Thoracic aorta (tissue), 2 donors: Measurements from ENCODE around the gene GNPTG. TPM values are rescaled to one million over a fixed set of nuclear protein-coding genes. Genes with fewer than 3 reads are reported as not detected.

Experiments used
- ATAC-seq: fragments of 150-250 bp; one replicate; pipeline ENCODE4 v1.8.0; 2017; ENCODE audit warnings: low read depth; ENCODE audit not compliant: insufficient number of reproducible peaks, low FRiP score
- DNase-seq: peaks from one replicate; pipeline ENCODE4 v3.0.0-alpha.2; 2020; ENCODE audit warnings: low spot score
- H3K27ac ChIP-seq, 2 donors: fragments of 200-600 bp; sonication (generic); 1 replicate in 1 of 2; 2 replicates in 1 of 2; pipeline ENCODE4 v1.5.1; 2016; ENCODE audit warnings: mild to moderate bottlenecking in 2 of 2, moderate library complexity in 2 of 2
- H3K27me3 ChIP-seq: fragments of 200-600 bp; sonication (generic); replicated peaks from 2 replicates; pipeline ENCODE4 v1.6.0; 2016; ENCODE audit warnings: mild to moderate bottlenecking; ENCODE audit not compliant: insufficient read depth
- H3K36me3 ChIP-seq: fragments of 200-600 bp; sonication (generic); one replicate; pipeline ENCODE4 v1.5.1; 2016
- H3K4me1 ChIP-seq, 2 donors: fragments of 200-600 bp; sonication (generic); 1 replicate in 1 of 2; 2 replicates in 1 of 2; pipeline versions ENCODE4 v1.5.1 to v1.6.0; 2016; ENCODE audit warnings: low read depth in 2 of 2, mild to moderate bottlenecking in 1 of 2; ENCODE audit not compliant: control insufficient read depth in 1 of 2
- H3K4me3 ChIP-seq: fragments of 200-600 bp; sonication (generic); 2 replicates; pipeline ENCODE4 v1.5.1; 2016; ENCODE audit warnings: mild to moderate bottlenecking
- H3K9me3 ChIP-seq: fragments of 200-600 bp; sonication (generic); 2 replicates; pipeline ENCODE4 v1.5.1; 2016
- total RNA-seq, 2 donors: library from RNA; depleted of rRNA; stranded (reverse); fragments of >200 nt; gene quantifications; one replicate each; pipeline versions ENCODE4 v1.1.0 to v1.2.3, GENCODE V29; 2016
- TF ChIP-seq, protein P1 (sequence below): fragments of 200-600 bp; sonication (generic); IDR thresholded peaks from one replicate; pipeline ENCODE4 v1.5.1; 2019; ENCODE audit warnings: antibody characterized with exemption

GNPTG gene
- total RNA-seq, 2 donors from 2014 or later: 67.9 to 69.7 TPM

DNA sequence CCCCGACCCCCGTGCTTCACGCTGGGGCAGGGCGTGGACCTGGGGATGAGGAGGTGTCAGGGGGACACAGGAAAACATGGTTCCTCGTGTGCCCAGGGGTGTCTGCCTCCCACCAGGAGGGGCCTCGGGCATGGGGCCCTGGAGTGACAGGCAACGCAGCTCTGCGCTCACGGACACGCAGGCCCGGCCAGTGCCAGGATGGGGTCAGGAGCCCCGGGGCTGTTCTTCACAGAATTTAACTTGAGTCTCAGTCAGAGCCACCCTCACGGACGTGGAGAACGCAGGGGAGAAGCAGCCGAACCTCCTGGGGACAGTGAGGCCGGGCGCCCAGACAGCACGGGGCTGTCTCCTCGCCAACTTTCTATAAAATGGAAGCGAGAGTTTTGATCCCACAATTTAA is 46.0 kb downstream of the GNPTG start:
- Histone ChIP-seq H3K4me3 (no peak overlapping the region), H3K27ac (no peak overlapping the region), H3K9me3 (no peaks in the 10 kb centered on the region), H3K4me1 (no peaks in the 10 kb centered on the region), H3K36me3 (peaks cover 61% of the 10 kb centered on the region), H3K27me3 (no peaks in the 10 kb centered on the region)
- no peak for DNase-seq
- ATAC-seq: no peak
- TF ChIP-seq, protein P1, sequence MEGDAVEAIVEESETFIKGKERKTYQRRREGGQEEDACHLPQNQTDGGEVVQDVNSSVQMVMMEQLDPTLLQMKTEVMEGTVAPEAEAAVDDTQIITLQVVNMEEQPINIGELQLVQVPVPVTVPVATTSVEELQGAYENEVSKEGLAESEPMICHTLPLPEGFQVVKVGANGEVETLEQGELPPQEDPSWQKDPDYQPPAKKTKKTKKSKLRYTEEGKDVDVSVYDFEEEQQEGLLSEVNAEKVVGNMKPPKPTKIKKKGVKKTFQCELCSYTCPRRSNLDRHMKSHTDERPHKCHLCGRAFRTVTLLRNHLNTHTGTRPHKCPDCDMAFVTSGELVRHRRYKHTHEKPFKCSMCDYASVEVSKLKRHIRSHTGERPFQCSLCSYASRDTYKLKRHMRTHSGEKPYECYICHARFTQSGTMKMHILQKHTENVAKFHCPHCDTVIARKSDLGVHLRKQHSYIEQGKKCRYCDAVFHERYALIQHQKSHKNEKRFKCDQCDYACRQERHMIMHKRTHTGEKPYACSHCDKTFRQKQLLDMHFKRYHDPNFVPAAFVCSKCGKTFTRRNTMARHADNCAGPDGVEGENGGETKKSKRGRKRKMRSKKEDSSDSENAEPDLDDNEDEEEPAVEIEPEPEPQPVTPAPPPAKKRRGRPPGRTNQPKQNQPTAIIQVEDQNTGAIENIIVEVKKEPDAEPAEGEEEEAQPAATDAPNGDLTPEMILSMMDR: no peak

DNA sequence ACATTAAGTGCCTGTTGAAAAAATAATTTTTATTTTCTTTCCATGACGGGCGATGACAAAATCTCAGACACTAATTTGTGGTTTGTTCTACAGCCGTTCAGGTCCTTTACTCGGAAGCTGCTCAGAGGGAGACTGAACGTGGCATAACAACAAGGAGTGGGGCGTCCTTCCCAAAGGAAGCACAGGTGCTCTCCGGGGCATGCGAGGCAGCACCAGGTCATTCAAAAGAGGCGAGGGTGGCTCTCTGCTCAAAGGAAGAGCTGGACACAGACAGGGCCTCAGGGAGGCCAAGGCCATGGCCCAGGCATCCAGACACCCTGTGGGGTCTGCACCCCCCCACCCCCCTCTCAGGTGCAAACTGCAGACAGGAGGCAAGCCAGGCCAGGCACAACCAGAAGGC is 46.6 kb downstream of the GNPTG start:
- DNase-seq (no peak), ATAC-seq (no peak)
- Histone ChIP-seq H3K27ac (no peak overlapping the region), H3K27me3 (no peaks in the 10 kb centered on the region), H3K9me3 (no peaks in the 10 kb centered on the region), H3K4me3 (no peak overlapping the region), H3K36me3 (peaks cover 55% of the 10 kb centered on the region), H3K4me1 (no peaks in the 10 kb centered on the region)
- TF ChIP-seq, protein P1: no peak

DNA sequence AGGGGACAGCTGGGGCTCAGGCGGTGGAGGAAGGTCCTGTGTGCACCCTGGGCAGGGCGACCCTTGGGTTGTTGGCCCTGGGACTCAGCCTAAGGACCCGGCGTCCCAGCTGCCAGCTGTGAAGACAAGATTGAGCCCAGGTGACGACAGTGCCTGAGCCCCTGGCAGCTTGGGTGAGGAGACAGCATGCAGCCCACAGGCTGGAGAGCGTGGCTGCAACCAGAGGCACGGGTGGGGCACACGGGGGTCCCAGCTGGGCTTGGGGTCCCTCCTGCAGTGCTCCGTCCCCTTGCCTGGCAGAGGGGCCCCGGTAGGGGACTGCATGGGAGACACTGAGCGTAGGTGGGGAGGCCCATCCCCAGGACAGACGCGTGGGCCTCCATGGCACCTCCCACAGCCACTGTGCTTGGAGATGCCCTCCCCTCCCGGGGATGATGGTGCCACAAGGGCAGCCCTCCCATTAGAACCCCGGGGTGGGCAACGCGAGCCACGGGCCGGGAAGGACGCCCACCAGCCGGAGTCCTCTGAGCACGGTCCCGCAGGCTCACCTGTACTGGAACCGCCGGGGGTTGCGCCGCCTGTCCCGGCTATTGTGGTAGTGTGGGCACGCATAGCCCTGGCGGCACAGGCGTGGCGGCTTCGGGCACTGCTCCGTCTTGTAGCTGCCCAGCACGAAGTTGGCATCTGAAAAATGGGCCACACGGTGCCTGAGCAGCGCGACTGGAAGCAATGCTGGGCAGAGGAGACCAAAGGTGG is 47.3 kb downstream of the GNPTG start:
- no peak for DNase-seq
- no peaks in the 10 kb centered on the region for H3K4me1 ChIP-seq
- H3K9me3 ChIP-seq: no peaks in the 10 kb centered on the region
- ATAC-seq: no peak
- peaks cover 54% of the 10 kb centered on the region for H3K36me3 ChIP-seq
- H3K27ac ChIP-seq: no peak overlapping the region
- H3K27me3 ChIP-seq: no peaks in the 10 kb centered on the region
- TF ChIP-seq, protein P1: no peak
- H3K4me3 ChIP-seq: no peak overlapping the region

DNA sequence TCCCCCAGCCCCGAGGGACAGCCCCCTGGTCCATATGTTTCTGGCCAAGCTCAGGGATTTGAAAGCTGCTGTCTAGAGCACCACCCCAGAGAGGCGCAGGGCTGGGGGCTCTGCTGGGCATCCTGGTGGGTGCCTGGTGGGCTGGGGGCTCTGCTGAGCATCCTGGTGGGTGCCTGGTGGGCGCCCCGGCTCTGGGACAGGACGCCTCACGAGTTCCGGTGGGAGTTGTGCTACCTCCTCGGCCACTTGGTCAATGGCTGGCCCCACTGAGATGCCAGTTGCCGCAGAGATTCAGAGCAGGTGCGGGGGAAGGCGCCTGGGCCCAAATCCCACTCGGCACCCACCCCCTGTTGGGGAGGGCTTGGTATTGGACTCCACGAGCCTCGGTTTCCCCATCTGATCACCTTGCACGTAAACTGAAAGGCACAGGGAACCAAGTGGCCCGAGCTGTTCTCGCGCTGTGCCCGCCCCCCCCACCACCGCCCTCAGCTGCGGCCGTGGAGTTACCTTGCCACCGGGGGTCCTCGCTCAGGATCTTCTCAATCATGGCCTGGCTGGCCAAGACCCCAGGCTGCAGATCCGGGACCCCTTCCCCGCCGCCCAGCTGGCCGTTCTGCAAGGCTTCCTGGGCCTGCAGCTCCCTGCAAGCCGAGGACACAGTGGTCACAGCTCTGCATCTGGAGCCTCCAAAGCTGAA is 49.5 kb downstream of the GNPTG start:
- ATAC-seq (no peak), DNase-seq (no peak)
- no peaks in the 10 kb centered on the region for H3K9me3 ChIP-seq
- H3K27ac ChIP-seq: no peak overlapping the region
- no peaks in the 10 kb centered on the region for H3K27me3 ChIP-seq
- H3K36me3 ChIP-seq: peaks cover 42% of the 10 kb centered on the region
- TF ChIP-seq, protein P1: no peak
- H3K4me3 ChIP-seq: no peak overlapping the region
- H3K4me1 ChIP-seq: no peaks in the 10 kb centered on the region

DNA sequence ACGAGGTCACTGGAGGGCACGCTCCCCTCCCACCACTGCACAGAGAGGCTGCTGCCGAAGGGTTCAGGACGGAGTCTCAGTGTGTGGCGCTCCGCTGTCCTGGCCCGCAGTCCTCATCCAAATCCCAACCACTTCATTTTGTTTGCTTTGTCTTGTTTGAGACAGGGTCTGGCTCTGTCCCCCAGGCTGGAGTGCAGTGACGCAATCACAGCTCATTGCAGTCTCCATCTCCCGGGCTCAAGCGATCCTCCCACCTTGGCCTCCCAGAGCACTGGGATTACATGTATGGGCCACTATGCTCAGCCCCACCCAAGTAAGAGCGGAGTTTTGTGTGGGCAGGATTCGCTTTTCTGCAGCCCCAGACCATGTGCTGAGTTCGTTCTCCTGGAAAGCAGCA is 50.0 kb downstream of the GNPTG start:
- Histone ChIP-seq H3K27ac (no peak overlapping the region), H3K9me3 (no peaks in the 10 kb centered on the region), H3K36me3 (peaks cover 40% of the 10 kb centered on the region), H3K4me1 (no peaks in the 10 kb centered on the region), H3K4me3 (no peak overlapping the region), H3K27me3 (no peaks in the 10 kb centered on the region)
- DNase-seq (no peak), ATAC-seq (no peak)
- TF ChIP-seq, protein P1: no peak
